H9 (cell line): ENCODE data around the gene ZMIZ1. TPM values are rescaled to one million over a fixed set of nuclear protein-coding genes. Genes with fewer than 3 reads are reported as not detected.

Experiments used
- DNase-seq: peaks from one replicate; pipeline ENCODE4 v3.0.0-alpha.2; 2017
- H2AFZ ChIP-seq: one replicate; pipeline ENCODE4 v1.6.1; 2013; ENCODE audit warnings: mild to moderate bottlenecking, low read length, control low read depth, moderate library complexity
- H2AK5ac ChIP-seq: 2 replicates; pipeline ENCODE4 v1.6.1; 2013; ENCODE audit warnings: low read length, control low read depth, mixed read lengths; ENCODE audit not compliant: insufficient read length
- H2BK120ac ChIP-seq: one replicate; pipeline ENCODE4 v1.6.1; 2013; ENCODE audit warnings: low read depth, mild to moderate bottlenecking, low read length, control low read depth, inconsistent platforms; ENCODE audit not compliant: poor library complexity, severe bottlenecking
- H2BK12ac ChIP-seq: 2 replicates; pipeline ENCODE4 v1.6.1; 2013; ENCODE audit warnings: low read length, control low read depth, mixed read lengths, low read depth; ENCODE audit not compliant: insufficient read length
- H2BK15ac ChIP-seq: 2 replicates; pipeline ENCODE4 v1.6.1; 2013; ENCODE audit warnings: low read depth, low read length, control low read depth
- H2BK20ac ChIP-seq: one replicate; pipeline ENCODE4 v1.6.1; 2013; ENCODE audit warnings: low read depth, mild to moderate bottlenecking, low read length, control low read depth, inconsistent platforms; ENCODE audit not compliant: poor library complexity, severe bottlenecking
- H2BK5ac ChIP-seq: 2 replicates; pipeline ENCODE4 v1.6.1; 2013; ENCODE audit warnings: low read length, control low read depth, mixed read lengths; ENCODE audit not compliant: insufficient read length
- H3K14ac ChIP-seq: 2 replicates; pipeline ENCODE4 v1.6.1; 2013; ENCODE audit warnings: low read length, control low read depth; ENCODE audit not compliant: insufficient read depth
- H3K18ac ChIP-seq: 2 replicates; pipeline ENCODE4 v1.6.1; 2013; ENCODE audit warnings: low read depth, mild to moderate bottlenecking, mixed read lengths, low read length, control low read depth; ENCODE audit not compliant: insufficient read length
- H3K23ac ChIP-seq: 2 replicates; pipeline ENCODE4 v1.6.1; 2013; ENCODE audit warnings: low read length, control low read depth, mixed read lengths, low read depth; ENCODE audit not compliant: insufficient read length
- H3K23me2 ChIP-seq: 2 replicates; pipeline ENCODE4 v1.6.1; 2013; ENCODE audit warnings: low read depth, mild to moderate bottlenecking, mixed read lengths, low read length, control low read depth; ENCODE audit not compliant: insufficient read length, poor library complexity, severe bottlenecking
- H3K27ac ChIP-seq: 2 replicates; pipeline ENCODE4 v1.5.1; 2013; ENCODE audit warnings: low read length, control low read depth, mixed read lengths, low read depth; ENCODE audit not compliant: insufficient read length
- H3K27me3 ChIP-seq: 2 replicates; pipeline ENCODE4 v1.6.1; 2013; ENCODE audit warnings: low read length, control low read depth, inconsistent platforms; ENCODE audit not compliant: insufficient read depth
- H3K4ac ChIP-seq: 2 replicates; pipeline ENCODE4 v1.6.1; 2013; ENCODE audit warnings: low read depth, mild to moderate bottlenecking, control low read depth, inconsistent platforms, low read length, moderate library complexity
- H3K4me1 ChIP-seq: 2 replicates; pipeline ENCODE4 v1.6.1; 2013; ENCODE audit warnings: low read length, control low read depth, inconsistent platforms; ENCODE audit not compliant: insufficient read depth
- H3K4me2 ChIP-seq: 2 replicates; pipeline ENCODE4 v1.6.1; 2013; ENCODE audit warnings: low read length, control low read depth, mixed read lengths; ENCODE audit not compliant: insufficient read length, insufficient read depth
- H3K56ac ChIP-seq: 2 replicates; pipeline ENCODE4 v1.6.1; 2013; ENCODE audit warnings: low read depth, mild to moderate bottlenecking, mixed read lengths, low read length, control low read depth; ENCODE audit not compliant: insufficient read length
- H3K79me1 ChIP-seq: 2 replicates; pipeline ENCODE4 v1.6.1; 2013; ENCODE audit warnings: low read depth, mild to moderate bottlenecking, moderate library complexity, low read length, control low read depth, inconsistent platforms; ENCODE audit not compliant: insufficient read depth, poor library complexity, severe bottlenecking
- H3K79me2 ChIP-seq: 2 replicates; pipeline ENCODE4 v1.6.1; 2013; ENCODE audit warnings: low read length, control low read depth, inconsistent platforms; ENCODE audit not compliant: insufficient read depth
- H3K9ac ChIP-seq: 2 replicates; pipeline ENCODE4 v1.6.1; 2013; ENCODE audit warnings: low read length, control low read depth, mixed read lengths; ENCODE audit not compliant: insufficient read length; ENCODE audit errors: extremely low read depth
- H3K9me3 ChIP-seq: one replicate; pipeline ENCODE4 v1.6.1; 2013; ENCODE audit warnings: low read depth, low read length, inconsistent platforms; ENCODE audit not compliant: control insufficient read depth
- H3T11ph ChIP-seq: one replicate; pipeline ENCODE4 v1.6.1; 2013; ENCODE audit warnings: mild to moderate bottlenecking, low read length, control low read depth, inconsistent platforms
- H4K20me1 ChIP-seq: one replicate; pipeline ENCODE4 v1.6.1; 2013; ENCODE audit not compliant: control insufficient read depth, insufficient read length, insufficient read depth
- H4K5ac ChIP-seq: 2 replicates; pipeline ENCODE4 v1.6.1; 2013; ENCODE audit warnings: low read depth, mild to moderate bottlenecking, mixed read lengths, low read length, control low read depth; ENCODE audit not compliant: insufficient read length
- H4K8ac ChIP-seq: replicated peaks from 2 replicates; pipeline ENCODE4 v1.6.1; 2013; ENCODE audit warnings: low read length, control low read depth, mixed read lengths, low read depth; ENCODE audit not compliant: insufficient read length
- H4K91ac ChIP-seq: 2 replicates; pipeline ENCODE4 v1.6.1; 2013; ENCODE audit warnings: low read depth, mild to moderate bottlenecking, moderate library complexity, mixed read lengths, low read length, control low read depth; ENCODE audit not compliant: insufficient read length
- H3K27ac Mint-ChIP-seq, 3 experiments: 2 replicates in 2 of 3; 3 replicates in 1 of 3; pipeline ENCODE4 v1.8.0; 2020 to 2021; ENCODE audit warnings: mixed read lengths in 3 of 3, mild to moderate bottlenecking in 1 of 3, moderate library complexity in 1 of 3
- H3K27me3 Mint-ChIP-seq: 2 replicates; pipeline ENCODE4 v1.8.0; 2021; ENCODE audit warnings: low read depth, mild to moderate bottlenecking, moderate library complexity, mixed read lengths
- H3K36me3 Mint-ChIP-seq, 3 experiments: 2 replicates in 2 of 3; 3 replicates in 1 of 3; pipeline ENCODE4 v1.8.0; 2020 to 2021; ENCODE audit warnings: low read depth in 3 of 3, mixed read lengths in 3 of 3; ENCODE audit not compliant: insufficient read depth in 1 of 3
- H3K4me1 Mint-ChIP-seq, 2 experiments: 2 replicates each; pipeline ENCODE4 v1.8.0; 2020; ENCODE audit warnings: mixed read lengths in 2 of 2
- H3K4me3 Mint-ChIP-seq, 2 experiments: 2 replicates in 1 of 2; 3 replicates in 1 of 2; pipeline ENCODE4 v1.8.0; 2020 to 2021; ENCODE audit warnings: mild to moderate bottlenecking in 2 of 2, mixed read lengths in 2 of 2, moderate library complexity in 1 of 2
- H3K9me3 Mint-ChIP-seq, 2 experiments: 2 replicates in 1 of 2; 3 replicates in 1 of 2; pipeline ENCODE4 v1.8.0; 2020; ENCODE audit warnings: mild to moderate bottlenecking in 2 of 2, mixed read lengths in 2 of 2, moderate library complexity in 1 of 2
- WGBS: extraction: QIAGEN DNeasy Blood & Tissue Kit; methylation state at CpG from one replicate; pipeline ENCODE4 v1.1.7; 2013; ENCODE audit warnings: missing lambda C conversion rate, low lambda C conversion rate, mixed read lengths; ENCODE audit not compliant: insufficient read length; ENCODE audit errors: extremely low coverage; 5-methylcytosine and 5-hydroxymethylcytosine counted together
- total RNA-seq: library from RNA; stranded (reverse); gene quantifications from 2 replicates; pipeline ENCODE4 v1.2.1, GENCODE V29; 2021
- TF ChIP-seq, protein P1 (sequence below): fragments of 200-600 bp; sonication (generic); conservative IDR thresholded peaks from 3 replicates; pipeline ENCODE4 v1.8.0; 2021; ENCODE audit warnings: antibody characterized with exemption, mild to moderate bottlenecking

The ZMIZ1 gene
- total RNA-seq, 1 experiment from 2014 or later = 36.9 TPM

DNA sequence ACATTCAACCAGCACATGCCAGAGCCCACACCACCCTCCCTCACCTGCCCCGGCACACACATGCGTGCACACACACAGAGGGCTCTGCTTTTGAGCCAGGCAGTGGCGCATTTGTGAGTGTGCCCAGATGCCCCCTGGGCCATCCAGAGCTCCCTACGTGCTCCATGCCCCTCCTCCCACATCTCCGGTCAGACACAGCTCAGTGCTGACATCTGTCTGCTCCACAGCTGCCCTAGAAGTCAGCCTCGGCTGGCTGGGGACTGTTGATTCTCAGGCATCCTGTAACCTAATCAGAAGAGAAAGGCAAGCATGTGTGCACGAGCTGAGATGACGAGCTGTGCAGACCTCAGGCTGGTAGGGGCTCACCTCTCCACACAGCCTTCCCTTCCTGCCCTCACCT, 135.1 kb downstream of the ZMIZ1 start:
- H4K20me1 ChIP-seq = no peaks in the 10 kb centered on the region
- Mint-ChIP-seq H3K36me3 (peaks cover 9 to 29% (median 21%) of the 10 kb centered on the region in 3 experiments; a peak in 6 of 7 replicates), H3K9me3 (no peaks in the 10 kb centered on the region), H3K27ac (peak overlapping the region in 1 of 3 experiments; percentile 43; a peak in 1 of 7 replicates), H3K27me3 (no peaks in the 10 kb centered on the region), H3K4me3 (no peak overlapping the region), H3K4me1 (peaks cover 0 to 4% of the 10 kb centered on the region in 2 experiments; a peak in 1 of 4 replicates)
- no peaks in the 10 kb centered on the region for H3K27me3 ChIP-seq
- no peak overlapping the region for H3K23ac ChIP-seq
- no CpG with 5 or more reads among the region's 8 CpGs for WGBS
- no peak overlapping the region for H3K56ac ChIP-seq
- no peak overlapping the region for H3K27ac ChIP-seq
- H3K18ac ChIP-seq = no peak overlapping the region
- H3K9me3 ChIP-seq = no peaks in the 10 kb centered on the region
- H3K14ac ChIP-seq = no peak overlapping the region
- H2BK120ac ChIP-seq = no peak overlapping the region
- H2BK20ac ChIP-seq = no peak overlapping the region
- no peak overlapping the region for H2AK5ac ChIP-seq
- H3K23me2 ChIP-seq = no peaks in the 10 kb centered on the region
- H3K79me1 ChIP-seq = no peaks in the 10 kb centered on the region
- no peak overlapping the region for H4K5ac ChIP-seq
- H2AFZ ChIP-seq = no peak overlapping the region
- H3K4me1 ChIP-seq = no peaks in the 10 kb centered on the region
- H4K8ac ChIP-seq = no peak overlapping the region
- no peak overlapping the region for H2BK15ac ChIP-seq
- H3T11ph ChIP-seq = no peak overlapping the region
- H4K91ac ChIP-seq = no peak overlapping the region
- no peak overlapping the region for H2BK5ac ChIP-seq
- no peak overlapping the region for H3K4me2 ChIP-seq
- TF ChIP-seq, protein P1, sequence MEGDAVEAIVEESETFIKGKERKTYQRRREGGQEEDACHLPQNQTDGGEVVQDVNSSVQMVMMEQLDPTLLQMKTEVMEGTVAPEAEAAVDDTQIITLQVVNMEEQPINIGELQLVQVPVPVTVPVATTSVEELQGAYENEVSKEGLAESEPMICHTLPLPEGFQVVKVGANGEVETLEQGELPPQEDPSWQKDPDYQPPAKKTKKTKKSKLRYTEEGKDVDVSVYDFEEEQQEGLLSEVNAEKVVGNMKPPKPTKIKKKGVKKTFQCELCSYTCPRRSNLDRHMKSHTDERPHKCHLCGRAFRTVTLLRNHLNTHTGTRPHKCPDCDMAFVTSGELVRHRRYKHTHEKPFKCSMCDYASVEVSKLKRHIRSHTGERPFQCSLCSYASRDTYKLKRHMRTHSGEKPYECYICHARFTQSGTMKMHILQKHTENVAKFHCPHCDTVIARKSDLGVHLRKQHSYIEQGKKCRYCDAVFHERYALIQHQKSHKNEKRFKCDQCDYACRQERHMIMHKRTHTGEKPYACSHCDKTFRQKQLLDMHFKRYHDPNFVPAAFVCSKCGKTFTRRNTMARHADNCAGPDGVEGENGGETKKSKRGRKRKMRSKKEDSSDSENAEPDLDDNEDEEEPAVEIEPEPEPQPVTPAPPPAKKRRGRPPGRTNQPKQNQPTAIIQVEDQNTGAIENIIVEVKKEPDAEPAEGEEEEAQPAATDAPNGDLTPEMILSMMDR = no peak
- H3K4ac ChIP-seq = no peak overlapping the region
- no peaks in the 10 kb centered on the region for H3K79me2 ChIP-seq
- no peak overlapping the region for H3K9ac ChIP-seq
- H2BK12ac ChIP-seq = no peak overlapping the region
- no peak for DNase-seq
